Trophoblast cell (in vitro differentiated cells and primary cell): ENCODE data around the gene VPS26C.
"Not testable (repeated sequence)": the region's sequence is repeated elsewhere in the genome, so short reads cannot be mapped to it uniquely, and the experiment has no call there.

Experiments used
- DNase-seq, 2 donors: peaks; one replicate each; pipeline ENCODE4 v3.0.0-alpha.2; 2016
- H2AFZ ChIP-seq: 2 replicates; pipeline ENCODE4 v1.6.1; 2013; ENCODE audit warnings: low read length, moderate library complexity, mild to moderate bottlenecking; ENCODE audit not compliant: insufficient read depth, poor library complexity
- H2AK5ac ChIP-seq: 2 replicates; pipeline ENCODE4 v1.6.1; 2013; ENCODE audit warnings: mild to moderate bottlenecking, low read length
- H2BK120ac ChIP-seq: 2 replicates; pipeline ENCODE4 v1.6.1; 2013; ENCODE audit warnings: low read length, mild to moderate bottlenecking, moderate library complexity; ENCODE audit not compliant: insufficient read depth, poor library complexity
- H2BK12ac ChIP-seq: 2 replicates; pipeline ENCODE4 v1.6.1; 2013; ENCODE audit warnings: mild to moderate bottlenecking, low read length, moderate library complexity
- H2BK5ac ChIP-seq: 2 replicates; pipeline ENCODE4 v1.6.1; 2013; ENCODE audit warnings: low read length, low read depth, moderate library complexity, mild to moderate bottlenecking; ENCODE audit not compliant: poor library complexity
- H3K14ac ChIP-seq: 2 replicates; pipeline ENCODE4 v1.6.1; 2013; ENCODE audit warnings: mild to moderate bottlenecking, low read length
- H3K18ac ChIP-seq: 2 replicates; pipeline ENCODE4 v1.6.1; 2013; ENCODE audit warnings: mild to moderate bottlenecking, low read length
- H3K23ac ChIP-seq: 2 replicates; pipeline ENCODE4 v1.6.1; 2013; ENCODE audit warnings: low read length
- H3K27ac ChIP-seq: 2 replicates; pipeline ENCODE4 v1.5.1; 2013; ENCODE audit warnings: low read depth, mild to moderate bottlenecking, inconsistent platforms, low read length, moderate library complexity
- H3K27me3 ChIP-seq: 2 replicates; pipeline ENCODE4 v1.6.1; 2013; ENCODE audit warnings: inconsistent platforms, mild to moderate bottlenecking, low read length, moderate library complexity; ENCODE audit not compliant: insufficient read depth
- H3K36me3 ChIP-seq, 2 experiments: 1 replicate in 1 of 2; 2 replicates in 1 of 2; pipeline ENCODE4 v1.6.1; 2013; ENCODE audit warnings: low read length in 2 of 2, mild to moderate bottlenecking in 2 of 2, moderate library complexity in 1 of 2; ENCODE audit not compliant: insufficient read depth in 2 of 2, control insufficient read depth in 1 of 2
- H3K4ac ChIP-seq: 2 replicates; pipeline ENCODE4 v1.6.1; 2013; ENCODE audit warnings: low read depth, mild to moderate bottlenecking, low read length, moderate library complexity
- H3K4me1 ChIP-seq, 2 experiments: 1 replicate in 1 of 2; 2 replicates in 1 of 2; pipeline ENCODE4 v1.6.1; 2013; ENCODE audit warnings: low read length in 2 of 2, mild to moderate bottlenecking in 2 of 2, moderate library complexity in 1 of 2; ENCODE audit not compliant: insufficient read depth in 2 of 2, control insufficient read depth in 1 of 2
- H3K4me2 ChIP-seq: 2 replicates; pipeline ENCODE4 v1.6.1; 2013; ENCODE audit warnings: inconsistent platforms, mild to moderate bottlenecking, low read length, moderate library complexity
- H3K4me3 ChIP-seq: 2 replicates; pipeline ENCODE4 v1.5.1; 2013; ENCODE audit warnings: mild to moderate bottlenecking, low read depth, low read length, inconsistent platforms
- H3K79me1 ChIP-seq: one replicate; pipeline ENCODE4 v1.6.1; 2013; ENCODE audit warnings: low read length
- H3K79me2 ChIP-seq: 2 replicates; pipeline ENCODE4 v1.6.1; 2013; ENCODE audit warnings: low read length, mild to moderate bottlenecking; ENCODE audit not compliant: control insufficient read depth, insufficient read depth, poor library complexity
- H3K9ac ChIP-seq: 2 replicates; pipeline ENCODE4 v1.6.1; 2013; ENCODE audit warnings: mild to moderate bottlenecking, low read length
- H3K9me3 ChIP-seq: 2 replicates; pipeline ENCODE4 v1.6.1; 2013; ENCODE audit warnings: low read depth, mild to moderate bottlenecking, control low read depth, inconsistent platforms, low read length; ENCODE audit not compliant: insufficient read depth
- H4K12ac ChIP-seq: 2 replicates; pipeline ENCODE4 v1.6.1; 2013; ENCODE audit warnings: low read depth, mild to moderate bottlenecking, low read length, moderate library complexity
- H4K8ac ChIP-seq: 2 replicates; pipeline ENCODE4 v1.6.1; 2013; ENCODE audit warnings: low read depth, mild to moderate bottlenecking, low read length, moderate library complexity
- H4K91ac ChIP-seq: one replicate; pipeline ENCODE4 v1.6.1; 2013; ENCODE audit warnings: low read depth, mild to moderate bottlenecking, low read length, moderate library complexity
- WGBS: extraction: QIAGEN DNeasy Blood & Tissue Kit; methylation state at CpG from one replicate; pipeline ENCODE4 v1.1.7; 2013; ENCODE audit warnings: missing lambda C conversion rate; ENCODE audit not compliant: insufficient read length, insufficient coverage; ENCODE audit errors: extremely low coverage; 5-methylcytosine and 5-hydroxymethylcytosine counted together

The VPS26C gene

DNA sequence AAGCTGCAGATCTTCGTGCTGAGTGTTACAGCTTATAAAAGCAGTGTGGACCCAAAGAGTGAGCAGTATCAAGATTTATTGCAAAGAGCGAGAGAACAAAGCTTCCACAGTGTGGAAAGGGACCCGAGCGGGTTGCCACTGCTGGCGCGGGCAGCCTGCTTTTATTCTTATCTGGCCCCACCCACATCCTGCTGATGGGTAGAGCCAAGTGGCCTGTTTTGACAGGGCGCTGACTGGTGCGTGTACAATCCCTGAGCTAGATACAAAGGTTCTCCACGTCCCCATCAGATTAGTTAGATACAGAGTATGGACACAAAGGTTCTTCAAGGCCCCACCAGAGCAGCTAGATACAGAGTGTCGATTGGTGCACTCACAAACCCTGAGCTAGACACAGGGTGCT lies 15.5 kb upstream of the VPS26C start:
- H3K79me2 ChIP-seq, H3K27me3 ChIP-seq, H3K9me3 ChIP-seq, H2BK5ac ChIP-seq, H4K8ac ChIP-seq, DNase-seq, H3K79me1 ChIP-seq, H3K4me1 ChIP-seq, H3K23ac ChIP-seq, H4K91ac ChIP-seq, H3K27ac ChIP-seq, H3K4ac ChIP-seq, H3K36me3 ChIP-seq, H4K12ac ChIP-seq, H3K4me3 ChIP-seq, H2BK12ac ChIP-seq, H3K9ac ChIP-seq, H2BK120ac ChIP-seq, H3K18ac ChIP-seq, H3K4me2 ChIP-seq, H2AK5ac ChIP-seq, H3K14ac ChIP-seq, H2AFZ ChIP-seq: not testable (repeated sequence)
- WGBS = no CpG with 5 or more reads among the region's 10 CpGs

DNA sequence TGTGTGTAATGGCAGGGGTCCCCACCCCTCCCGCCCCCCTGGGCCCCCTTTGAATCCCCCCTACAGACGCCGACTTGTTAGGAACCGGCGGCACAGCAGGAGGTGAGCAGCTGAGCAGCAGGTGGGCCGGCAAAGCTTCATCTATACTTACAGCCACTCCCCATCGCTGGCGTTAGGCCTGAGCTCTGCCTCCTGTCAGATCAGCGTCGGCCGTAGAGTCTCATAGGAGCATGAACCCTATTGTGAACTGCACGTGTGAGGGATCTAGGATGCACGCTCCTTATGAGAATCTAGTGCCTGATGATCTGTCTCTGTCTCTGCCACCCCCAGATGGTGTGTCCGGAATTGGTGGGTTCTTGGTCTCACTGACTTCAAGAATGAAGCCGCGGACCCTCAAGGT lies 14.9 kb upstream of the VPS26C start:
- DNase-seq = no peak
- no peaks in the 10 kb centered on the region for H3K79me2 ChIP-seq
- H3K4me2 ChIP-seq = no peak overlapping the region
- no peak overlapping the region for H4K8ac ChIP-seq
- no peaks in the 10 kb centered on the region for H3K79me1 ChIP-seq
- no peak overlapping the region for H3K9ac ChIP-seq
- H3K9me3 ChIP-seq = peaks cover 1% of the 10 kb centered on the region
- H3K27ac ChIP-seq = no peak overlapping the region
- no peak overlapping the region for H4K91ac ChIP-seq
- no CpG with 5 or more reads among the region's 16 CpGs for WGBS
- H3K23ac ChIP-seq = no peak overlapping the region
- H3K4me3 ChIP-seq = no peak overlapping the region
- no peak overlapping the region for H2BK5ac ChIP-seq
- no peak overlapping the region for H3K18ac ChIP-seq
- no peaks in the 10 kb centered on the region for H3K4me1 ChIP-seq
- no peak overlapping the region for H2AFZ ChIP-seq
- H3K4ac ChIP-seq = no peak overlapping the region
- no peak overlapping the region for H2BK12ac ChIP-seq
- H3K36me3 ChIP-seq = no peaks in the 10 kb centered on the region
- no peaks in the 10 kb centered on the region for H3K27me3 ChIP-seq
- no peak overlapping the region for H2AK5ac ChIP-seq
- H4K12ac ChIP-seq = no peak overlapping the region
- H2BK120ac ChIP-seq = no peak overlapping the region
- no peak overlapping the region for H3K14ac ChIP-seq

- no peak overlapping the region for H3K14ac ChIP-seq
- H2AFZ ChIP-seq = no peak overlapping the region
- H3K9me3 ChIP-seq = peaks cover 1% of the 10 kb centered on the region
- H2AK5ac ChIP-seq = no peak overlapping the region
- WGBS = no CpG with 5 or more reads among the region's 10 CpGs
- no peaks in the 10 kb centered on the region for H3K79me1 ChIP-seq
- no peak overlapping the region for H3K4ac ChIP-seq
- H3K4me3 ChIP-seq = no peak overlapping the region
- no peak overlapping the region for H4K12ac ChIP-seq
- H3K27me3 ChIP-seq = no peaks in the 10 kb centered on the region
- no peaks in the 10 kb centered on the region for H3K79me2 ChIP-seq
- H3K36me3 ChIP-seq = no peaks in the 10 kb centered on the region
- no peak for DNase-seq
- no peak overlapping the region for H2BK5ac ChIP-seq
- no peak overlapping the region for H3K9ac ChIP-seq
- no peak overlapping the region for H2BK12ac ChIP-seq
- H3K18ac ChIP-seq = no peak overlapping the region
- no peak overlapping the region for H3K23ac ChIP-seq
- H4K8ac ChIP-seq = no peak overlapping the region
- no peaks in the 10 kb centered on the region for H3K4me1 ChIP-seq
- H2BK120ac ChIP-seq = no peak overlapping the region
- H4K91ac ChIP-seq = no peak overlapping the region
- H3K4me2 ChIP-seq = no peak overlapping the region
- no peak overlapping the region for H3K27ac ChIP-seq
These were observed 14.4 kb upstream of the VPS26C start for GRCh38 chr21:37281579-37281978.

- not testable (repeated sequence) for H3K4me1 ChIP-seq, H3K9me3 ChIP-seq, H2BK120ac ChIP-seq, H4K91ac ChIP-seq, H3K18ac ChIP-seq, H4K12ac ChIP-seq, H2BK5ac ChIP-seq, H2AFZ ChIP-seq, H4K8ac ChIP-seq, H3K79me2 ChIP-seq, H3K14ac ChIP-seq, H3K36me3 ChIP-seq, H3K27me3 ChIP-seq, H3K4ac ChIP-seq, H3K4me3 ChIP-seq, H3K79me1 ChIP-seq, H3K23ac ChIP-seq, H2AK5ac ChIP-seq, H3K27ac ChIP-seq, H3K4me2 ChIP-seq, DNase-seq, H3K9ac ChIP-seq, H2BK12ac ChIP-seq
- WGBS = no CpG with 5 or more reads among the region's 4 CpGs
These were observed 12.1 kb upstream of the VPS26C start for GRCh38 chr21:37279271-37279670.
